CD4-positive, CD25-positive, alpha-beta regulatory T cell (primary cell): ENCODE data around the gene MSRB2. TPM values are rescaled to one million over a fixed set of nuclear protein-coding genes. Genes with fewer than 3 reads are reported as not detected.
A peak's percentile ranks its signal among the peaks of the same experiment; 100 is the strongest.

ENCODE experiments used
- ATAC-seq, 2 donors: fragments of 150-1000 bp; cut with Tn5 transposase; one replicate each; pipeline ENCODE4 v1.10.0; 2021; ENCODE audit warnings: low read depth in 2 of 2, moderate number of reproducible peaks in 2 of 2, moderate library complexity in 1 of 2
- DNase-seq, 3 donors: peaks; one replicate each; pipeline versions ENCODE4 v3.0.0 to v3.0.0-alpha.2; 2012 to 2022; ENCODE audit warnings: mixed read lengths in 1 of 3
- H3K27ac ChIP-seq: one replicate; pipeline ENCODE4 v1.7.0; 2013; ENCODE audit warnings: mild to moderate bottlenecking, low read length; ENCODE audit not compliant: insufficient read depth, poor library complexity, severe bottlenecking
- H3K27me3 ChIP-seq: one replicate; pipeline ENCODE4 v1.7.0; 2013; ENCODE audit warnings: low read length; ENCODE audit not compliant: control insufficient read depth, insufficient read depth
- H3K36me3 ChIP-seq: one replicate; pipeline ENCODE4 v1.7.0; 2013; ENCODE audit warnings: mild to moderate bottlenecking, low read length, moderate library complexity; ENCODE audit not compliant: control insufficient read depth, insufficient read depth
- H3K4me1 ChIP-seq: 2 replicates; pipeline ENCODE4 v1.7.0; 2013; ENCODE audit warnings: mild to moderate bottlenecking, low read length; ENCODE audit not compliant: insufficient read depth, control insufficient read depth, poor library complexity, severe bottlenecking
- H3K4me3 ChIP-seq: one replicate; pipeline ENCODE4 v1.7.0; 2013; ENCODE audit warnings: low read depth, mild to moderate bottlenecking, low read length, moderate library complexity
- H3K9me3 ChIP-seq, 2 experiments: 1 replicate in 1 of 2; 2 replicates in 1 of 2; pipeline ENCODE4 v1.7.0; 2013; ENCODE audit warnings: low read length in 2 of 2, mild to moderate bottlenecking in 1 of 2, moderate library complexity in 1 of 2; ENCODE audit not compliant: control insufficient read depth in 2 of 2
- H3K27ac Mint-ChIP-seq, 3 donors: one replicate each; pipeline ENCODE4 v1.8.0; 2020 to 2022; ENCODE audit warnings: mild to moderate bottlenecking in 3 of 3, mixed read lengths in 3 of 3, moderate library complexity in 2 of 3
- H3K27me3 Mint-ChIP-seq: one replicate; pipeline ENCODE4 v1.8.0; 2022; ENCODE audit warnings: mild to moderate bottlenecking, mixed read lengths
- H3K36me3 Mint-ChIP-seq: one replicate; pipeline ENCODE4 v1.8.0; 2020; ENCODE audit warnings: mixed read lengths
- H3K4me1 Mint-ChIP-seq, 4 donors: one replicate each; pipeline ENCODE4 v1.8.0; 2020 to 2022; ENCODE audit warnings: mixed read lengths in 4 of 4, mild to moderate bottlenecking in 1 of 4
- H3K4me3 Mint-ChIP-seq, 4 donors: one replicate each; pipeline ENCODE4 v1.8.0; 2020 to 2022; ENCODE audit warnings: mild to moderate bottlenecking in 4 of 4, mixed read lengths in 4 of 4, moderate library complexity in 3 of 4
- H3K9me3 Mint-ChIP-seq, 7 donors: one replicate each; pipeline ENCODE4 v1.8.0; 2020 to 2022; ENCODE audit warnings: mixed read lengths in 7 of 7, mild to moderate bottlenecking in 3 of 7, moderate library complexity in 2 of 7
- polyA plus RNA-seq, 4 donors: library from polyadenylated mRNA; unstranded; fragments of 300-500 nt; fragmentation: Illumina TruSeq; gene quantifications; one replicate each; pipeline ENCODE4 v1.2.3, GENCODE V29; 2021
- total RNA-seq: library from RNA; stranded (reverse); gene quantifications from one replicate; pipeline ENCODE4 v1.2.3, GENCODE V29; 2022

MSRB2 gene
- total and polyA plus RNA-seq, 5 donors from 2014 or later = 1.3 to 9.9 (median 6.0) TPM

GRCh38 chr10:23150610-23151009, 55.2 kb downstream of the MSRB2 start:
- H3K36me3 Mint-ChIP-seq = no peaks in the 10 kb centered on the region
- Histone ChIP-seq H3K27ac (no peak overlapping the region), H3K4me3 (no peak overlapping the region), H3K4me1 (no peaks in the 10 kb centered on the region), H3K9me3 (no peaks in the 10 kb centered on the region), H3K27me3 (no peaks in the 10 kb centered on the region), H3K36me3 (no peaks in the 10 kb centered on the region)
- H3K4me3 Mint-ChIP-seq = no peak overlapping the region
- ATAC-seq (no peak), DNase-seq (no peak)
- H3K27me3 Mint-ChIP-seq = no peaks in the 10 kb centered on the region
- no peaks in the 10 kb centered on the region for H3K4me1 Mint-ChIP-seq
- H3K9me3 Mint-ChIP-seq = peaks cover 0 to 3% (median 0%) of the 10 kb centered on the region in 7 donors
- no peak overlapping the region for H3K27ac Mint-ChIP-seq

GRCh38 chr10:23151071-23151470, 55.7 kb downstream of the MSRB2 start:
- Mint-ChIP-seq H3K27me3 (no peaks in the 10 kb centered on the region), H3K36me3 (no peaks in the 10 kb centered on the region), H3K4me3 (no peak overlapping the region), H3K9me3 (peaks cover 0 to 3% (median 0%) of the 10 kb centered on the region in 7 donors), H3K27ac (no peak overlapping the region), H3K4me1 (no peaks in the 10 kb centered on the region)
- H3K36me3 ChIP-seq = no peaks in the 10 kb centered on the region
- H3K4me3 ChIP-seq = no peak overlapping the region
- no peak for ATAC-seq
- no peaks in the 10 kb centered on the region for H3K9me3 ChIP-seq
- no peaks in the 10 kb centered on the region for H3K27me3 ChIP-seq
- no peaks in the 10 kb centered on the region for H3K4me1 ChIP-seq
- H3K27ac ChIP-seq = no peak overlapping the region
- DNase-seq = no peak

- H3K36me3 ChIP-seq = no peaks in the 10 kb centered on the region
- no peaks in the 10 kb centered on the region for H3K27me3 ChIP-seq
- DNase-seq (no peak), ATAC-seq (no peak)
- peaks cover 15% of the 10 kb centered on the region for H3K27me3 Mint-ChIP-seq
- H3K27ac ChIP-seq = no peak overlapping the region
- peaks cover 3% of the 10 kb centered on the region for H3K4me1 ChIP-seq
- H3K9me3 Mint-ChIP-seq = peaks cover 0 to 3% (median 0%) of the 10 kb centered on the region in 7 donors
- H3K4me3 ChIP-seq = no peak overlapping the region
- H3K9me3 ChIP-seq = no peaks in the 10 kb centered on the region
- no peaks in the 10 kb centered on the region for H3K36me3 Mint-ChIP-seq
- H3K4me3 Mint-ChIP-seq = no peak overlapping the region
- H3K4me1 Mint-ChIP-seq = peaks cover 0 to 6% (median 2%) of the 10 kb centered on the region in 4 donors
- H3K27ac Mint-ChIP-seq = no peak overlapping the region
Observed at GRCh38 chr10:23155169-23155568, 59.8 kb downstream of the MSRB2 start.

GRCh38 chr10:23156447-23157150, 61.2 kb downstream of the MSRB2 start:
- H3K4me1 ChIP-seq = peaks cover 3% of the 10 kb centered on the region
- DNase-seq (no peak), ATAC-seq (no peak)
- Mint-ChIP-seq H3K4me3 (no peak overlapping the region), H3K27me3 (peaks cover 24% of the 10 kb centered on the region), H3K27ac (peak overlapping the region in 1 of 3 donors; percentile 68), H3K4me1 (peaks cover 0 to 6% (median 2%) of the 10 kb centered on the region in 4 donors), H3K36me3 (no peaks in the 10 kb centered on the region), H3K9me3 (peaks cover 0 to 3% (median 0%) of the 10 kb centered on the region in 7 donors)
- H3K4me3 ChIP-seq = no peak overlapping the region
- H3K27ac ChIP-seq = no peak overlapping the region
- no peaks in the 10 kb centered on the region for H3K9me3 ChIP-seq
- no peaks in the 10 kb centered on the region for H3K27me3 ChIP-seq
- no peaks in the 10 kb centered on the region for H3K36me3 ChIP-seq

GRCh38 chr10:23157239-23157681, 61.9 kb downstream of the MSRB2 start:
- Mint-ChIP-seq H3K9me3 (peaks cover 0 to 3% (median 0%) of the 10 kb centered on the region in 7 donors), H3K4me1 (peaks cover 0 to 6% (median 2%) of the 10 kb centered on the region in 4 donors), H3K27me3 (peaks cover 24% of the 10 kb centered on the region), H3K36me3 (no peaks in the 10 kb centered on the region), H3K4me3 (no peak overlapping the region), H3K27ac (no peak overlapping the region)
- no peaks in the 10 kb centered on the region for H3K9me3 ChIP-seq
- no peak overlapping the region for H3K27ac ChIP-seq
- DNase-seq = no peak
- H3K4me3 ChIP-seq = no peak overlapping the region
- no peak for ATAC-seq
- H3K27me3 ChIP-seq = no peaks in the 10 kb centered on the region
- peaks cover 3% of the 10 kb centered on the region for H3K4me1 ChIP-seq
- H3K36me3 ChIP-seq = no peaks in the 10 kb centered on the region

GRCh38 chr10:23157691-23158369, 62.5 kb downstream of the MSRB2 start:
- Mint-ChIP-seq H3K9me3 (peaks cover 0 to 3% (median 0%) of the 10 kb centered on the region in 7 donors), H3K36me3 (no peaks in the 10 kb centered on the region), H3K4me1 (peaks cover 0 to 6% (median 2%) of the 10 kb centered on the region in 4 donors), H3K4me3 (no peak overlapping the region), H3K27me3 (peaks cover 24% of the 10 kb centered on the region), H3K27ac (no peak overlapping the region)
- ATAC-seq (no peak), DNase-seq (peak in 2 of 3 donors; percentile 3 to 51)
- no peak overlapping the region for H3K27ac ChIP-seq
- no peaks in the 10 kb centered on the region for H3K36me3 ChIP-seq
- H3K9me3 ChIP-seq = no peaks in the 10 kb centered on the region
- peaks cover 3% of the 10 kb centered on the region for H3K4me1 ChIP-seq
- H3K4me3 ChIP-seq = no peak overlapping the region
- H3K27me3 ChIP-seq = no peaks in the 10 kb centered on the region

GRCh38 chr10:23158370-23158769, 63.0 kb downstream of the MSRB2 start:
- Mint-ChIP-seq H3K27ac (no peak overlapping the region), H3K9me3 (peaks cover 0 to 3% (median 0%) of the 10 kb centered on the region in 7 donors), H3K27me3 (peaks cover 27% of the 10 kb centered on the region), H3K4me1 (peaks cover 0 to 6% (median 2%) of the 10 kb centered on the region in 4 donors), H3K36me3 (no peaks in the 10 kb centered on the region), H3K4me3 (peak overlapping the region in 1 of 4 donors; percentile 64)
- no peak overlapping the region for H3K4me3 ChIP-seq
- DNase-seq = peak; percentile 2 to 61 (median 31)
- no peaks in the 10 kb centered on the region for H3K9me3 ChIP-seq
- H3K4me1 ChIP-seq = peaks cover 3% of the 10 kb centered on the region
- ATAC-seq = no peak
- H3K36me3 ChIP-seq = no peaks in the 10 kb centered on the region
- H3K27ac ChIP-seq = no peak overlapping the region
- no peaks in the 10 kb centered on the region for H3K27me3 ChIP-seq
